Activated naive CD8-positive, alpha-beta T cell treated with anti-CD3 and anti-CD28 coated beads, Interleukin-2, amount 10 ng/mL, durations not matched to agents 7 days and 5 days (primary cell): ENCODE results near the gene ORC3. TPM values are rescaled to one million over a fixed set of nuclear protein-coding genes. Genes with fewer than 3 reads are reported as not detected.
"Not testable (repeated sequence)": the region's sequence is repeated elsewhere in the genome, so short reads cannot be mapped to it uniquely, and the experiment has no call there.

Experiments used
- ATAC-seq: fragments of 150-1000 bp; cut with Tn5 transposase; one replicate; pipeline ENCODE4 v1.10.0; 2021; ENCODE audit warnings: low read depth, moderate library complexity
- POLR2A ChIA-PET: fragments of 350-600 bp; sonication (Branson Sonifier 250); formaldehyde crosslinking; loops from one replicate; lab custom pipeline; 2021; ENCODE audit warnings: antibody characterized with exemption; lab: Charles Lee
- DNase-seq: peaks from one replicate; pipeline ENCODE4 v3.0.0; 2021
- H3K27ac Mint-ChIP-seq: one replicate; pipeline ENCODE4 v1.8.0; 2022; ENCODE audit warnings: mild to moderate bottlenecking, mixed read lengths
- H3K27me3 Mint-ChIP-seq: one replicate; pipeline ENCODE4 v1.8.0; 2022; ENCODE audit warnings: mild to moderate bottlenecking, moderate library complexity, mixed read lengths
- H3K36me3 Mint-ChIP-seq: one replicate; pipeline ENCODE4 v1.8.0; 2021; ENCODE audit warnings: mild to moderate bottlenecking, mixed read lengths
- H3K4me1 Mint-ChIP-seq: one replicate; pipeline ENCODE4 v1.8.0; 2021; ENCODE audit warnings: mixed read lengths
- H3K4me3 Mint-ChIP-seq: one replicate; pipeline ENCODE4 v1.8.0; 2022; ENCODE audit warnings: mild to moderate bottlenecking, moderate library complexity, mixed read lengths
- H3K9me3 Mint-ChIP-seq: one replicate; pipeline ENCODE4 v1.8.0; 2021; ENCODE audit warnings: mixed read lengths
- total RNA-seq, 2 experiments: library from RNA; stranded (reverse); gene quantifications; one replicate each; pipeline ENCODE4 v1.2.3, GENCODE V29; 2021

Gene ORC3
- total RNA-seq, 2 experiments from 2014 or later = 28.2 to 32.2 TPM

DNA sequence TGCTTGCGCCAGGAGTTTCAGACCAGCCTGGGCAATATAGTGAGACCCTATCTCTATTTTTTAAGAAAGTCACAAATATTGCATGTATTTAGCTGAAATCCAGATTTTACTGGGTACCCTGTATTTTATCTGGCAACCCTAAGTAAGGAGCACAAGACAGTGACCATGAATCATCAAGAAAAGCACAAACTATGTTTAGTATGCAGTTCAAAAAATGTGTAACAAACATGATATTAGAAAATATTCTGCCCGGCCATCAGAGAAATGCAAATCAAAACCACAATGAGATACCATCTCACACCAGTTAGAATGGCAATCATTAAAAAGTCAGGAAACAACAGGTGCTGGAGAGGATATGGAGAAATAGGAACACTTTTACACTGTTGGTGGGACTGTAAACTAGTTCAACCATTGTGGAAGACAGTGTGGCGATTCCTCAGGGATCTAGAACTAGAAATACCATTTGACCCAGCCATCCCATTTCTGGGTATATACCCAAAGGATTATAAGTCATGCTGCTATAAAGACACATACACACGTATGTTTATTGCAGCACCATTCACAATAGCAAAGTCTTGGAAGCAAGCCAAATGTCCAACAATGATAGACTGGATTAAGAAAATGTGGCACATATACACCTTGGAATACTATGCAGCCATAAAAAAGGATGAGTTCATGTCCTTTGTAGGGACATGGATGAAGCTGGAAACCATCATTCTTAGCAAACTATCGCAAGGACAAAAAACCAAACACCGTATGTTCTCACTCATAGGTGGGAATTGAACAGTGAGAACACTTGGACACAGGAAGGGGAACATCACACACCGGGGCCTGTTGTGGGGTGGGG, 118.9 kb downstream of the ORC3 start:
- H3K4me3 Mint-ChIP-seq, H3K36me3 Mint-ChIP-seq, ATAC-seq, H3K9me3 Mint-ChIP-seq, DNase-seq, H3K27me3 Mint-ChIP-seq, H3K27ac Mint-ChIP-seq, H3K4me1 Mint-ChIP-seq, POLR2A ChIA-PET: not testable (repeated sequence)

DNA sequence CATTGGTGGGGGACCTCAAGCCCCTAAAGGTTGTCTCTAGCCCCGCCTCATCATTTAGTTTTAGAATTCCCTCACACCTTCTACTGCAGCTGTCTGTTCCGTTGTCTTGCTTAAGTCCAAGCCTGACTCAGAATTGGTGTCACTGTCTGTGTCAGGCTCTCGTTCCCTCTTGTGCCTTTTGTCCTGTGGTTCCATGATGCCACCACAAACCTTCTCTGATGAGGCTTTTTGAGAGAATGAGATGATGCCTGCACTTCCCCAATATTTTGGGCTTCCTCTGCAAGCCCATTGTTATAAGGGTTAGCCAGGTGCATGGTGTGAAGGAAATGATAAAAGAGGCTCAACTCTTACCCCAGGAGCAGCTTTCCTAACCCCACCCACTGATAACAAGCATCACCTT, 120.2 kb downstream of the ORC3 start:
- ATAC-seq = peak; percentile 17
- H3K4me1 Mint-ChIP-seq = peaks cover 11% of the 10 kb centered on the region
- peaks cover 3% of the 10 kb centered on the region for H3K27me3 Mint-ChIP-seq
- no peaks in the 10 kb centered on the region for H3K36me3 Mint-ChIP-seq
- H3K4me3 Mint-ChIP-seq = no peak overlapping the region
- H3K27ac Mint-ChIP-seq = no peak overlapping the region
- POLR2A ChIA-PET = no interaction called here
- no peaks in the 10 kb centered on the region for H3K9me3 Mint-ChIP-seq
- no peak for DNase-seq

DNA sequence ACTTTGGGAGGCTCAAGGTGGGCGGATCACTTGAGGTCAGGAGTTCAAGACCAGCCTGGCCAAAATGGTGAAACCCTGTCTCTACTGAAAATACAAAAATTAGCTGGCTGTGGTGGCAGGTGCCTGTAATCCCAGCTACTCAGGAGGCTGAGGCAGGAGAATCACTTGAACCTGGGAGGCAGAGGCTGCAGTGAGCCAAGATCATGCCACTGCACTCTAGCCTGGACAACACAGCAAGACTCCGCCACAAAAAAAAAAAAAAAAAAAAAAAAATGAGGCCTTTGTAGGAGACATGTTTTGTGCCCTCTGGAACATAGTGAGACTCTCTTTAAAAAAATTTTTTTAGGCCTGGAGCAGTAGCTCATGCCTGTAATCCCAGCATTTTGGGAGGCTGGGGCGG, 122.8 kb downstream of the ORC3 start:
- ATAC-seq, POLR2A ChIA-PET, H3K27me3 Mint-ChIP-seq: not testable (repeated sequence)

DNA sequence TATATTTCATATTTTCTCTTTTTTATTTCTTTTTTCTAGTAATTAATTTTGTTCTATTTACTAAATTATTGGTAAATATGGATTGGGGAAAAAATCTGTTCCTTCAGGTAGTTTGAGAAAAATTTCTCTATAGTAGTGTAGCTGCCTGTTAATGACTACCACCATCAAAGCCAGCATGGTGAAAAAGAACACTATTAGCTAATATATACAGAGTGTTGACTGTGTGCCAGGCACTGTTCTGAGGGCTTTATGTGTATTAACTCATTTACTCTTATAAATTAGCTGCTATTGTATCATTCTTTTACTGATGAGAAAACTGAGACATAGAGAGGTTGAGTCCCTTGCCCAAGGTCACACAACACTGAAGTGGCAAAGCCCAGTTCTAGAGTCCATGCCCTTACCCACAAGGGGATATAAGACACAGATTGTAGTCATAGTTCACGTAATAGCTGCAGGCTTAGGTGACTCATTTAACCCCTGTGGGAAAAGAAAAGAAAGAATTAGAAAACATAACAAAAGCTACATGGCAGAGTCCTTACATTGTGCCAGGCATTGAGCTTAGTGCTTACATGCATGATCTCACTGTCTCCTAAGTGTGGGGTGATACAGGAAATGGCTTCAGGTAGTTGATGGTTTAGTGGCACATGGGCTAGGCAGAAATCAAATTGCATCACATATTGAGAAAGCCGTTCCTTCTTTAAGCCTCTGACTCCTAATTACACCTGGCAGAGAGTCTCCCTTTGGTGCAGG, 124.3 kb downstream of the ORC3 start:
- Mint-ChIP-seq H3K9me3 (no peaks in the 10 kb centered on the region), H3K36me3 (no peaks in the 10 kb centered on the region), H3K4me1 (peaks cover 16% of the 10 kb centered on the region), H3K4me3 (no peak overlapping the region), H3K27me3 (peaks cover 2% of the 10 kb centered on the region), H3K27ac (peak overlapping the region; percentile 73)
- DNase-seq (no peak), ATAC-seq (peak; percentile 88)
- POLR2A ChIA-PET = interaction anchor here (1.9 kb wide), 1 partner anchor 13 kb away, joined by 17 read pairs; the partner anchor contains the start of gene AKIRIN2

More for the DNA sequence above, 122.8 kb downstream of the ORC3 start:
- peaks cover 13% of the 10 kb centered on the region for H3K4me1 Mint-ChIP-seq
- H3K4me3 Mint-ChIP-seq, H3K36me3 Mint-ChIP-seq, H3K9me3 Mint-ChIP-seq, H3K27ac Mint-ChIP-seq, DNase-seq: not testable (repeated sequence)

Other genes starting within 250 kb of the ORC3 start
- 1 to 10 TPM; 3.2 to 3.4 TPM for gene C6orf163, start 245.3 kb upstream of the ORC3 start, total RNA-seq
- gene CFAP206, start 182.2 kb upstream of the ORC3 start, total RNA-seq = not detected
- 10 to 100 TPM; 14.1 to 14.9 TPM for gene SLC35A1, start 117.2 kb upstream of the ORC3 start, total RNA-seq
- 10 to 100 TPM; 25.4 to 26.8 TPM for gene RARS2, start 148 bp upstream of the ORC3 start, total RNA-seq
- 10 to 100 TPM; 45.3 to 51.8 TPM for gene AKIRIN2, start 112.1 kb downstream of the ORC3 start, total RNA-seq